H1 (cell line): ENCODE data around the gene FOXO1. TPM values are rescaled to one million over a fixed set of nuclear protein-coding genes. Genes with fewer than 3 reads are reported as not detected.

Experiments
- CTCF ChIA-PET: fragments of 300-600 bp; sonication (Branson Sonifier 250); formaldehyde crosslinking; loops from one replicate; lab custom pipeline; 2021; ENCODE audit not compliant: partially characterized antibody; lab: Charles Lee
- POLR2A ChIA-PET: fragments of 300-600 bp; sonication (Branson Sonifier 250); formaldehyde crosslinking; loops from one replicate; lab custom pipeline; 2021; ENCODE audit warnings: inconsistent platforms; ENCODE audit not compliant: partially characterized antibody; lab: Charles Lee
- DNase-seq, 2 experiments: peaks; one replicate each; pipeline versions ENCODE4 v3.0.0 to v3.0.0-alpha.2; 2010 to 2022; ENCODE audit warnings: low spot score in 2 of 2, low read depth in 1 of 2, mixed read lengths in 1 of 2
- FAIRE-seq: peaks from 2 replicates; lab custom pipeline; 2011; peaks lifted over from hg19 to GRCh38; lab: Jason Lieb, UNC
- H2AFZ ChIP-seq: 2 replicates; pipeline ENCODE4 v1.8.1; 2012; ENCODE audit warnings: low read length, inconsistent platforms
- H2AK5ac ChIP-seq: 2 replicates; pipeline ENCODE4 v1.6.1; 2013; ENCODE audit warnings: low read depth, low read length
- H2BK120ac ChIP-seq: replicated peaks from 2 replicates; pipeline ENCODE3; 2013; ENCODE audit warnings: low read depth, low read length, inconsistent platforms
- H2BK12ac ChIP-seq: 2 replicates; pipeline ENCODE4 v1.6.1; 2013; ENCODE audit warnings: low read depth, low read length
- H2BK15ac ChIP-seq: 2 replicates; pipeline ENCODE4 v1.6.1; 2013; ENCODE audit warnings: low read length
- H2BK20ac ChIP-seq: 2 replicates; pipeline ENCODE4 v1.6.1; 2013; ENCODE audit warnings: low read length
- H2BK5ac ChIP-seq: 2 replicates; pipeline ENCODE4 v1.6.1; 2013; ENCODE audit warnings: low read depth, low read length
- H3K14ac ChIP-seq: 2 replicates; pipeline ENCODE4 v1.6.1; 2013; ENCODE audit warnings: inconsistent platforms; ENCODE audit not compliant: insufficient read length
- H3K18ac ChIP-seq: 2 replicates; pipeline ENCODE4 v1.6.1; 2013; ENCODE audit warnings: low read length; ENCODE audit errors: extremely low read depth
- H3K23ac ChIP-seq: 2 replicates; pipeline ENCODE4 v1.6.1; 2013; ENCODE audit warnings: inconsistent platforms; ENCODE audit not compliant: insufficient read length
- H3K23me2 ChIP-seq: 2 replicates; pipeline ENCODE4 v1.6.1; 2013; ENCODE audit warnings: low read depth, low read length
- H3K27ac ChIP-seq: 2 replicates; pipeline ENCODE4 v1.6.1; 2011; ENCODE audit warnings: low read depth, low read length, inconsistent platforms
- H3K27me3 ChIP-seq, 4 experiments: replicated peaks in 1 of 4; 1 replicate in 1 of 4; 2 replicates in 3 of 4; pipeline versions ENCODE4 v1.6.1 to v1.8.1; 2011 to 2013; ENCODE audit warnings: low read length in 3 of 4, mild to moderate bottlenecking in 3 of 4, inconsistent platforms in 2 of 4, mixed read lengths in 2 of 4, moderate library complexity in 1 of 4; ENCODE audit not compliant: control insufficient read depth in 3 of 4, insufficient read depth in 3 of 4; ENCODE audit errors: extremely low read depth in 1 of 4
- H3K36me3 ChIP-seq, 4 experiments: 2 replicates each; pipeline versions ENCODE4 v1.6.1 to v1.8.1; 2011 to 2013; ENCODE audit warnings: mild to moderate bottlenecking in 4 of 4, low read length in 3 of 4, moderate library complexity in 2 of 4, control low read depth in 1 of 4, inconsistent platforms in 1 of 4; ENCODE audit not compliant: insufficient read depth in 4 of 4, control insufficient read depth in 2 of 4
- H3K4ac ChIP-seq: replicated peaks from 2 replicates; pipeline ENCODE3; 2013; ENCODE audit warnings: low read length, low read depth, mixed read lengths, inconsistent platforms; ENCODE audit not compliant: insufficient read length
- H3K4me1 ChIP-seq, 4 experiments: replicated peaks in 1 of 4; 1 replicate in 1 of 4; 2 replicates in 3 of 4; pipeline versions ENCODE4 v1.6.1 to v1.8.1; 2011 to 2013; ENCODE audit warnings: low read length in 3 of 4, inconsistent platforms in 2 of 4, mixed read lengths in 1 of 4; ENCODE audit not compliant: insufficient read depth in 4 of 4, control insufficient read depth in 3 of 4
- H3K4me2 ChIP-seq, 2 experiments: 2 replicates each; pipeline versions ENCODE4 v1.6.1 to v1.8.1; 2011 to 2013; ENCODE audit warnings: low read depth in 2 of 2, low read length in 2 of 2, control low read depth in 1 of 2, inconsistent platforms in 1 of 2, mild to moderate bottlenecking in 1 of 2; ENCODE audit not compliant: insufficient read depth in 1 of 2
- H3K4me3 ChIP-seq, 4 experiments: fragments of 200-600, 300-600 bp in 1 of 4; sonication (generic), shearing (Covaris generic), sonication (Bioruptor Twin) in 1 of 4; 2 replicates each; pipeline versions ENCODE4 v1.5.1 to v1.8.1; 2011 to 2016; ENCODE audit warnings: low read length in 4 of 4, low read depth in 3 of 4, control low read depth in 2 of 4, inconsistent platforms in 2 of 4, mild to moderate bottlenecking in 2 of 4, mixed read lengths in 1 of 4, moderate library complexity in 1 of 4; ENCODE audit not compliant: insufficient read depth in 2 of 4; ENCODE audit errors: extremely low read depth in 1 of 4
- H3K56ac ChIP-seq: replicated peaks from 2 replicates; pipeline ENCODE3; 2013; ENCODE audit warnings: low read depth, mild to moderate bottlenecking, mixed read lengths, low read length, inconsistent platforms; ENCODE audit not compliant: insufficient read length
- H3K79me1 ChIP-seq: 2 replicates; pipeline ENCODE4 v1.6.1; 2013; ENCODE audit warnings: low read depth, low read length, control low read depth
- H3K79me2 ChIP-seq, 2 experiments: 2 replicates each; pipeline versions ENCODE4 v1.6.1 to v1.8.1; 2012 to 2013; ENCODE audit warnings: low read length in 2 of 2, mild to moderate bottlenecking in 2 of 2, inconsistent platforms in 1 of 2; ENCODE audit not compliant: insufficient read depth in 2 of 2, control insufficient read depth in 1 of 2
- H3K9ac ChIP-seq, 4 experiments: replicated peaks in 1 of 4; 1 replicate in 1 of 4; 2 replicates in 3 of 4; pipeline versions ENCODE4 v1.6.1 to v1.8.1; 2011 to 2013; ENCODE audit warnings: low read depth in 3 of 4, low read length in 3 of 4, control low read depth in 2 of 4, mild to moderate bottlenecking in 2 of 4, moderate library complexity in 2 of 4, inconsistent platforms in 1 of 4; ENCODE audit errors: extremely low read depth in 1 of 4
- H3K9me3 ChIP-seq, 2 experiments: 2 replicates each; pipeline versions ENCODE4 v1.6.1 to v1.8.1; 2012 to 2013; ENCODE audit warnings: mild to moderate bottlenecking in 2 of 2, moderate library complexity in 2 of 2, control low read depth in 1 of 2, inconsistent platforms in 1 of 2, low read depth in 1 of 2, low read length in 1 of 2, mixed read lengths in 1 of 2; ENCODE audit not compliant: insufficient read depth in 2 of 2
- H4K20me1 ChIP-seq, 2 experiments: replicated peaks in 1 of 2; 2 replicates each; pipeline versions ENCODE3 to v1.8.1; 2011 to 2013; ENCODE audit warnings: inconsistent platforms in 2 of 2, low read length in 2 of 2, mild to moderate bottlenecking in 1 of 2; ENCODE audit not compliant: insufficient read depth in 2 of 2, control insufficient read depth in 1 of 2
- H4K5ac ChIP-seq: 2 replicates; pipeline ENCODE4 v1.6.1; 2013; ENCODE audit warnings: low read length, low read depth, mixed read lengths, inconsistent platforms; ENCODE audit not compliant: insufficient read length
- H4K8ac ChIP-seq: 2 replicates; pipeline ENCODE4 v1.8.0; 2013; ENCODE audit warnings: mild to moderate bottlenecking, moderate library complexity, low read length, inconsistent platforms; ENCODE audit not compliant: insufficient read depth; ENCODE audit errors: extremely low read depth
- H4K91ac ChIP-seq: replicated peaks from 2 replicates; pipeline ENCODE3; 2013; ENCODE audit warnings: low read length, mixed read lengths, inconsistent platforms; ENCODE audit not compliant: insufficient read length
- HDAC2 ChIP-seq, 2 experiments: fragments of 300-600 bp in 1 of 2; sonication (generic) in 1 of 2; IDR thresholded peaks; 2 replicates each; pipeline ENCODE4 v1.6.1; 2011 to 2012; ENCODE audit warnings: low read depth in 2 of 2, low read length in 2 of 2, mild to moderate bottlenecking in 2 of 2, moderate library complexity in 2 of 2, borderline replicate concordance in 1 of 2, inconsistent platforms in 1 of 2
- RNF2 ChIP-seq: fragments of 200-900, 300-1000 bp; sonication (generic); IDR thresholded peaks from 2 replicates; pipeline ENCODE4 v1.7.1; 2016; ENCODE audit warnings: borderline replicate concordance, low read depth, mild to moderate bottlenecking, antibody characterized with exemption, low read length; ENCODE audit not compliant: poor library complexity, severe bottlenecking; ENCODE audit errors: missing control alignments
- polyA plus RNA-seq, 7 experiments: library from polyadenylated mRNA; depleted of rRNA in 3 of 7; stranded (reverse) in 5 of 7; unstranded in 2 of 7; fragments of >200 nt in 5 of 7; fragments of 200-250 nt in 2 of 7; gene quantifications; 1 replicate in 5 of 7; 2 replicates in 1 of 7; 4 replicates in 1 of 7; pipeline versions ENCODE4 v1.2.1 to v1.2.3, GENCODE V29; 2011 to 2013; ENCODE audit warnings: missing spikeins in 2 of 7, mixed read lengths in 2 of 7
- total RNA-seq: library from RNA; stranded (reverse); fragmentation: NEBNext Ultra II Directional; extraction: Animal tissue kit (Norgen Biotek cat#: 25700); gene quantifications from 2 replicates; pipeline ENCODE4 v1.2.1, GENCODE V29; 2021

Gene FOXO1
- total and polyA plus RNA-seq, 2 of the 8 experiments (the other 6 are each of a cell fraction or from before 2014, with no cell fraction given), result 35.3 to 56.9 TPM

DNA sequence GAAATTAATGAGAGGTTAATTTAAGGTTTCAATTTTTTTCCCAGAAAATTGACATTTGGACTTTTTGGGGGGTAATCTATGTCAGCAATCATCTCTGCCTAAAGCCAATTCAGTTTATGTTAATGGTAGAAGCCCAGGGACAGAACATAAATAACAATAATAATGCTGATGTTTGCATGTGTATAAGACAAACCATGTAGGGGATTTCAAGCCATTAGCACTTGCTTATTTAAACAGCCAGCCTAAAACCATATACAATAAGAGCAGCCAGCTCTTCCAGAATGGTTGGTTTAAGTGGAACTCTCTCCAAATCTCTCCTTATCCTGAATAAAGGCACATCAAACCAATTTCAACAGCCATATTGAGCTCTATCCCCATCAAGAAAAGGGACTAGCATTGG is 7.0 kb upstream of the FOXO1 start:
- Histone ChIP-seq H3K79me1 (no peaks in the 10 kb centered on the region), H3K14ac (no peak overlapping the region), H3K27me3 (no peaks in the 10 kb centered on the region), H3K9ac (no peak overlapping the region), H2BK20ac (peak overlapping the region; percentile 73; the same call in 1 of the 2 replicates), H4K91ac (no peak overlapping the region), H2BK15ac (no peak overlapping the region), H2AFZ (no peak overlapping the region), H4K8ac (no peak overlapping the region), H3K56ac (no peak overlapping the region), H4K20me1 (no peaks in the 10 kb centered on the region), H4K5ac (peak overlapping the region; percentile 91), H3K79me2 (no peaks in the 10 kb centered on the region), H2BK120ac (peak overlapping the region; percentile 91), H3K4ac (no peak overlapping the region), H3K9me3 (no peaks in the 10 kb centered on the region), H3K4me3 (peak overlapping the region in 1 of 4 experiments; percentile 34; a peak in 3 of 8 replicates), H2BK5ac (peak overlapping the region; percentile 67; the same call in 1 of the 2 replicates), H3K23me2 (no peaks in the 10 kb centered on the region)
- FAIRE-seq, result no peak
- DNase-seq, result no peak
- no peak for TF ChIP-seq RNF2
- no peak for TF ChIP-seq HDAC2 (IDR thresholded peaks at IDR 0.05; ENCODE audit: borderline replicate concordance in 1 of 2, low read depth in 2 of 2, low read length in 2 of 2)
- TF ChIP-seq, all 59 proteins: peak for 0
- peaks cover under 1 to 19% (median 14%) of the 10 kb centered on the region in 4 experiments; a peak in 6 of 7 replicates for H3K4me1 ChIP-seq
- H3K27ac ChIP-seq, result peak overlapping the region; percentile 59; the same call in 1 of the 2 replicates
- ChIA-PET POLR2A (interaction anchor here (0.5 to 1.9 kb wide), 3 partner anchors 9 to 69 kb away, joined by 3 to 5 read pairs (median 3); no protein-coding TSS in a partner anchor), CTCF (interaction anchor here (0.7 to 2.0 kb wide), 7 partner anchors 9 to 605 kb away, joined by 3 to 5 read pairs (median 3); no protein-coding TSS in a partner anchor)
- H3K23ac ChIP-seq, result no peak overlapping the region
- peak overlapping the region; percentile 37 to 48 for H3K4me2 ChIP-seq
- no peak overlapping the region for H2AK5ac ChIP-seq
- H3K18ac ChIP-seq, result peak overlapping the region; percentile 55; the same call in 1 of the 2 replicates
- no peaks in the 10 kb centered on the region for H3K36me3 ChIP-seq
- 0 out of 2 replicates have a peak overlapping the region, but pooled peaks have one; percentile 20 for H2BK12ac ChIP-seq
